Large intestine (tissue), 12 donors: ENCODE data around the gene HLA-G. TPM values are rescaled to one million over a fixed set of nuclear protein-coding genes. Genes with fewer than 3 reads are reported as not detected.
A peak's percentile ranks its signal among the peaks of the same experiment; 100 is the strongest.
"Not testable (repeated sequence)": the region's sequence is repeated elsewhere in the genome, so short reads cannot be mapped to it uniquely, and the experiment has no call there.

Source experiments
- DNase-seq, 2 donors: peaks; one replicate each; pipeline versions ENCODE4 v3.0.0 to v3.0.0-alpha.2; 2013
- H3K27ac ChIP-seq: one replicate; pipeline ENCODE4 v1.5.1; 2013; ENCODE audit warnings: low read length
- H3K27me3 ChIP-seq: 2 replicates; pipeline ENCODE4 v1.6.1; 2013; ENCODE audit warnings: low read length; ENCODE audit not compliant: control insufficient read depth, insufficient read depth
- H3K36me3 ChIP-seq: 2 replicates; pipeline ENCODE4 v1.6.1; 2013; ENCODE audit warnings: low read length; ENCODE audit not compliant: control insufficient read depth, insufficient read depth
- H3K4me1 ChIP-seq: one replicate; pipeline ENCODE4 v1.6.1; 2013; ENCODE audit warnings: low read length; ENCODE audit not compliant: control insufficient read depth, insufficient read depth
- H3K4me3 ChIP-seq: one replicate; pipeline ENCODE4 v1.5.1; 2013; ENCODE audit warnings: low read length
- H3K9me3 ChIP-seq: one replicate; pipeline ENCODE4 v1.6.1; 2013; ENCODE audit warnings: mild to moderate bottlenecking, low read depth, low read length, moderate library complexity; ENCODE audit not compliant: control insufficient read depth
- WGBS: methylation state at CpG from one replicate; pipeline ENCODE4 v1.1.5; 2013; ENCODE audit warnings: low lambda C conversion rate; ENCODE audit not compliant: insufficient coverage; 5-methylcytosine and 5-hydroxymethylcytosine counted together
- long read RNA-seq, 11 donors: transcript quantifications; one replicate each; lab custom pipeline, GENCODE V29; 2026
- polyA plus RNA-seq: library from polyadenylated mRNA; unstranded; fragments of 120-200 nt; gene quantifications from one replicate; pipeline ENCODE4 v1.2.1, GENCODE V29; 2013

Gene HLA-G
- 0.06 TPM for polyA plus RNA-seq
- long read RNA-seq, donor 1 = 0 reads
- long read RNA-seq, donor 2 = 0 reads
- long read RNA-seq, donor 3 = 0 reads
- long read RNA-seq, donor 4 = 0 reads
- long read RNA-seq, donor 5 = 0 reads
- long read RNA-seq, donor 6 = 0 reads
- long read RNA-seq, donor 7 = 0 reads
- long read RNA-seq, donor 8 = 0 reads
- long read RNA-seq, donor 9 = 0 reads
- long read RNA-seq, donor 10 = 0 reads
- long read RNA-seq, donor 11 = 0 reads

DNA sequence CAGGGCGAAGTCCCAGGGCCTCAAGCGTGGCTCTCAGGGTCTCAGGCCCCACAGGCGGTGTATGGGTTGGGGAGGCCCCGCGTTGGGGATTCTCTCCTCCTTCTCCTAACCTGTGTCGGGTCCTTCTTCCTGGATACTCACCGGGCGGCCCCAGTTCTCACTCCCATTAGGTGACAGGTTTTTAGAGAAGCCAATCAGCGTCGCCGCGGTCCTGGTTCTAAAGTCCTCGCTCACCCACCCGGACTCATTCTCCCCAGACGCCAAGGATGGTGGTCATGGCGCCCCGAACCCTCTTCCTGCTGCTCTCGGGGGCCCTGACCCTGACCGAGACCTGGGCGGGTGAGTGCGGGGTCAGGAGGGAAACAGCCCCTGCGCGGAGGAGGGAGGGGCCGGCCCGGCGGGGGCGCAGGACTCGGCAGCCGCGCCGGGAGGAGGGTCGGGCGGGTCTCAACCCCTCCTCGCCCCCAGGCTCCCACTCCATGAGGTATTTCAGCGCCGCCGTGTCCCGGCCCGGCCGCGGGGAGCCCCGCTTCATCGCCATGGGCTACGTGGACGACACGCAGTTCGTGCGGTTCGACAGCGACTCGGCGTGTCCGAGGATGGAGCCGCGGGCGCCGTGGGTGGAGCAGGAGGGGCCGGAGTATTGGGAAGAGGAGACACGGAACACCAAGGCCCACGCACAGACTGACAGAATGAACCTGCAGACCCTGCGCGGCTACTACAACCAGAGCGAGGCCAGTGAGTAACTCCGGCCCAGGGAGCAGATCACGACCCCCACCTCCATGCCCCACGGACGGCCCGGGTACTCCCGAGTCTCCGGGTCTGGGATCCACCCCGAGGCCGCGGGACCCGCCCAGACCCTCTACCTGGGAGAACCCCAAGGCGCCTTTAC, at the start of gene HLA-G:
Gene HLA-G, plus strand, starts transcription at position 247 of the 892 bp plus-strand sequence. Its CDS starts 20 bp downstream, at position 267.
- Histone ChIP-seq H3K27me3 (peaks cover 70% of the 10 kb centered on the region), H3K4me1 (no peaks in the 10 kb centered on the region), H3K27ac (no peak within 1 kb of the TSS), H3K4me3 (no peak within 1 kb of the TSS), H3K36me3 (no peaks in the 10 kb centered on the region), H3K9me3 (no peaks in the 10 kb centered on the region)
- peak in 1 of 2 donors; percentile 8 for DNase-seq
- no CpG with 5 or more reads among the region's 75 CpGs for WGBS

DNA sequence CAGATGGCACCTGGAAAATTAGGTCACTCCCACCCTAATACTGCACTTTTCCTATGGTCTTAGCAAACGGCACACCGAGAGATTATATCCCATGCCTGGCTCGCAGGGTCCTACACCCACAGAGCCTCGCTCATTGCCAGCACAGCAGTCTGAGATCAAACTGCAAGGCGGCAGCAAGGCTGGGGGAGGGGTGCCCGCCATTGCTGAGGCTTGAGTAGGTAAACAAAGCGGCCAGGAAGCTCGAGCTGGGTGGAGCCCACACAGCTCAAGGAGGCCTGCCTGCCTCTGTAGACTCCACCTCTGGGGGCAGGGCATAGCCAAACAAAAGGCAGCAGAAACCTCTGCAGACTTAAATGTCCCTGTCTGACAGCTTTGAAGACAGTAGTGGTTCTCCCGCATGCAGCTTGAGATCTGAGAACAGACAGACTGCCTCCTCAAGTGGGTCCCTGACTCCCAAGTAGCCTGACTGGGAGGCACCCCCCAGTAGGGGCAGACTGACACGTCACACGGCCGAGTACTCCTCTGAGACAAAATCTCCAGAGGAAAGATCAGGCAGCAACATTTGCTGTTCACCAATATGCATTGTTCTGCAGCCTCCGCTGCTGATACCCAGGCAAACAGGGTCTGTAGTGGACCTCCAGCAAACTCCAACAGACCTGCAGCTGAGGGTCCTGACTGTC, 47.5 kb upstream of the HLA-G start:
- not testable (repeated sequence) for DNase-seq, H3K27ac ChIP-seq, H3K36me3 ChIP-seq, H3K9me3 ChIP-seq, H3K4me1 ChIP-seq, H3K4me3 ChIP-seq, H3K27me3 ChIP-seq
- no CpG with 5 or more reads among the region's 13 CpGs for WGBS

DNA sequence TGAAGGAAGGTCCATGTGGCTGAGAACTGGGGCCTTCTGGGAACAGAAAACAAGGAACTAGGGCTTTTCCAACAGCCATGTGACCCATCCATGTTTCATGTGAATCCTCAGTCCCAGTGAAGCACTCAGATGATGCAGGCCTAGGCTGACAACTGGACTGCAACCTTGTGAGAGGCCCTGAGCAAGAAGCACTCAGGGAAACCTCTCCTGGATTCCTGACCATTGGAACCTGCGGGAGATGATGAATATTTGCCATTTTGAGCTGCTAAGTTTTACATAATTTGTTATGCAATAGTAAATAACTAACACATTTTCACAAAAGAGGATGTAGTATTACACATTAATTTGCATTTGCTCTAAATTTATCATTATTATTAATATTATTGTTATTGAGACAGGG, 38.4 kb upstream of the HLA-G start:
- H3K27ac ChIP-seq = no peak overlapping the region
- peaks cover 6% of the 10 kb centered on the region for H3K4me1 ChIP-seq
- H3K9me3 ChIP-seq = peaks cover 8% of the 10 kb centered on the region
- peaks cover 50% of the 10 kb centered on the region for H3K27me3 ChIP-seq
- H3K4me3 ChIP-seq = no peak overlapping the region
- DNase-seq = no peak
- no CpG with 5 or more reads among the region's 1 CpG for WGBS
- H3K36me3 ChIP-seq = no peaks in the 10 kb centered on the region

- peaks cover 6% of the 10 kb centered on the region for H3K4me1 ChIP-seq
- WGBS = 100% methylated on average over 1 of the region's 3 CpGs
- no peak for DNase-seq
- H3K4me3 ChIP-seq = no peak overlapping the region
- no peaks in the 10 kb centered on the region for H3K36me3 ChIP-seq
- peaks cover 51% of the 10 kb centered on the region for H3K27me3 ChIP-seq
- peaks cover 8% of the 10 kb centered on the region for H3K9me3 ChIP-seq
- no peak overlapping the region for H3K27ac ChIP-seq
These were observed 37.0 kb upstream of the HLA-G start for GRCh38 chr6:29790626-29791025.

GRCh38 chr6:29791162-29791561, 36.5 kb upstream of the HLA-G start:
- peaks cover 6% of the 10 kb centered on the region for H3K4me1 ChIP-seq
- H3K36me3 ChIP-seq = no peaks in the 10 kb centered on the region
- DNase-seq = no peak
- H3K27ac ChIP-seq = no peak overlapping the region
- H3K9me3 ChIP-seq = peaks cover 8% of the 10 kb centered on the region
- no peak overlapping the region for H3K4me3 ChIP-seq
- 60% methylated on average over 1 of the region's 3 CpGs for WGBS
- peaks cover 55% of the 10 kb centered on the region for H3K27me3 ChIP-seq

DNA sequence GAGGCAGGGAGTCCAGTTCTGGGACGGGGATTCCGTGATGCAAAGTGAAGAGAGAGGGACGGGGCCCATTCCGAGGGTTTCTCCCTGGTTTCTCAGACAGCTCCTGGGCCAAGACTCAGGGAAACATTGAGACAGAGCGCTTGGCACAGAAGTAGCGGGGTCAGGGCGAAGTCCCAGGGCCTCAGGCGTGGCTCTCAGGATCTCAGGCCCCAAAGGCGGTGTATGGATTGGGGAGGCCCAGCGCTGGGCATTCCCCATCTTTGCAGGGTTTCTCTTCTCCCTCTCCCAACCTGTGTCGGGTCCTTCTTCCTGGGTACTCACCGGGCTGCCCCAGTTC, 35.9 kb upstream of the HLA-G start:
- no CpG with 5 or more reads among the region's 12 CpGs for WGBS
- H3K36me3 ChIP-seq = no peaks in the 10 kb centered on the region
- DNase-seq = peak in 1 of 2 donors; percentile 13
- peaks cover 6% of the 10 kb centered on the region for H3K4me1 ChIP-seq
- peaks cover 8% of the 10 kb centered on the region for H3K9me3 ChIP-seq
- no peak overlapping the region for H3K27ac ChIP-seq
- no peak overlapping the region for H3K4me3 ChIP-seq
- H3K27me3 ChIP-seq = peaks cover 55% of the 10 kb centered on the region

DNA sequence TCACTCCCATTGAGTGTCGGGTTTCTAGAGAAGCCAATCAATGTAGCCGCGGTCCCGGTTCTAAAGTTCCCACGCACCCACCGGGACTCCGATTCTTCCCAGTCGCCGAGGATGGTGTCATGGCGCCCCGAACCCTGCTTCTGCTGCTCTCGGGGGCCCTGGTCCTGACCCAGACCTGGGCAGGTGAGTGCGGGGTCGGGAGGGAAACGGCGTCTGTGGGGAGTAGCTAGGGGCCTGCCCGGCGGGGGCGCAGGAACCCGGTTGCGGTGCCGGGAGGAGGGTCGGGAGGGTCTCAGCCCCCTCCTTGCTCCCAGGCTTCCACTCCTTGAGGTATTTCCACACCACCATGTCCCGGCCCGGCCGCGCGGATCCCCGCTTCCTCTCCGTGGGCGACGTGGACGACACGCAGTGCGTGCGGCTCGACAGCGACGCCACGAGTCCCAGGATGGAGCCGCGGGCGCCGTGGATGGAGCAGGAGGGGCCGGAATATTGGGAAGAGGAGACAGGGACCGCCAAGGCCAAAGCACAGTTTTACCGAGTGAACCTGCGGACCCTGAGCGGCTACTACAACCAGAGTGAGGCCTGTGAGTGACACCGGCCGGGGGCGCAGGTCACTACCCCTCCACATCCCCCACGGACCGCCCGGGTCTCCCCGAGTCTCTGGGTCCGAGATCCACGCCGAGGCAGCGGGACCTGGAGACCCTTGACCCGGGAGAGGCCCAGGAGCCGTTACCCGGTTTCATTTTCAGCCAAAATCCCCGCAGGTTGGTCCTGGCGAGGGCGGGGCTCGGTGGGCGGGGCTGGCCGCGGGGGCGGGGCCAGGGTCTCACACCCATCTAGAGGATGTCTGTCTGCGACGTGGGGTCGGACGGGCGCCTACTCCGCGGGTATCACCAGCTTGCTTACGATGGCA, 35.2 kb upstream of the HLA-G start:
- no CpG with 5 or more reads among the region's 79 CpGs for WGBS
- H3K27ac ChIP-seq = no peak overlapping the region
- H3K27me3 ChIP-seq = peaks cover 60% of the 10 kb centered on the region
- H3K36me3 ChIP-seq = no peaks in the 10 kb centered on the region
- DNase-seq = peak; percentile 36
- H3K9me3 ChIP-seq = peaks cover 8% of the 10 kb centered on the region
- peak overlapping the region; percentile 28 for H3K4me3 ChIP-seq
- H3K4me1 ChIP-seq = peaks cover 6% of the 10 kb centered on the region

- no peak overlapping the region for H3K27ac ChIP-seq
- no CpG with 5 or more reads among the region's 11 CpGs for WGBS
- H3K27me3 ChIP-seq = peaks cover 64% of the 10 kb centered on the region
- H3K36me3 ChIP-seq = no peaks in the 10 kb centered on the region
- peaks cover 8% of the 10 kb centered on the region for H3K9me3 ChIP-seq
- no peak overlapping the region for H3K4me3 ChIP-seq
- DNase-seq = peak in 1 of 2 donors; percentile 7
- peaks cover 6% of the 10 kb centered on the region for H3K4me1 ChIP-seq
These were observed 34.6 kb upstream of the HLA-G start for GRCh38 chr6:29793036-29793356.

GRCh38 chr6:29793796-29794195, 33.8 kb upstream of the HLA-G start:
- H3K4me3 ChIP-seq = no peak overlapping the region
- peaks cover 68% of the 10 kb centered on the region for H3K27me3 ChIP-seq
- peaks cover 6% of the 10 kb centered on the region for H3K4me1 ChIP-seq
- H3K27ac ChIP-seq = no peak overlapping the region
- H3K9me3 ChIP-seq = peaks cover 8% of the 10 kb centered on the region
- no peaks in the 10 kb centered on the region for H3K36me3 ChIP-seq
- DNase-seq = no peak
- WGBS = 60% methylated on average over 1 of the region's 3 CpGs

DNA sequence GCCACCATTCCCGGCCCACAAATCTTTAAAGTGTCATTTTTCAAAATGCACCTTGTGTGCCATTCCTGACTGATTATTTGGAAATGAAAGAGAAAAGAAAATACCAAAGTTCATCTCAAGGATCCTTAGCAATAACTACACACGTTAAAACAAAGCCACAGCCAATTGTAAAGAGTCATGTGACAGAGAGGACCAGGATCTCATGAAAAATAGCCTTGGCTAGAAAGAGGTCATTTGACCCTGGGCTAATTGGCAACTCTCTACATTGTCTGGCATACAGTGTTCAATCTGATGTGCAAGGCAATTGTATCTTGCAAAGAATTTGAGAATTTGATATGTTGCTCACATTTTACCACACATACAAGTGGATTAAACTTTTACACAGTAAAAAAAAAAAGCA, 31.6 kb upstream of the HLA-G start:
- Histone ChIP-seq H3K4me3 (no peak overlapping the region), H3K36me3 (no peaks in the 10 kb centered on the region), H3K9me3 (peaks cover 8% of the 10 kb centered on the region), H3K4me1 (peaks cover 6% of the 10 kb centered on the region), H3K27ac (no peak overlapping the region), H3K27me3 (peaks cover 49% of the 10 kb centered on the region)
- no peak for DNase-seq
- WGBS = no CpG with 5 or more reads among the region's 2 CpGs
